ENCODE data around the gene NCL. TPM values are rescaled to one million over a fixed set of nuclear protein-coding genes. Genes with fewer than 3 reads are reported as not detected.

The NCL gene
- total and polyA plus RNA-seq, 2 of the 4 experiments (the other 2 are of a cell fraction), result 267 to 289 TPM

DNA sequence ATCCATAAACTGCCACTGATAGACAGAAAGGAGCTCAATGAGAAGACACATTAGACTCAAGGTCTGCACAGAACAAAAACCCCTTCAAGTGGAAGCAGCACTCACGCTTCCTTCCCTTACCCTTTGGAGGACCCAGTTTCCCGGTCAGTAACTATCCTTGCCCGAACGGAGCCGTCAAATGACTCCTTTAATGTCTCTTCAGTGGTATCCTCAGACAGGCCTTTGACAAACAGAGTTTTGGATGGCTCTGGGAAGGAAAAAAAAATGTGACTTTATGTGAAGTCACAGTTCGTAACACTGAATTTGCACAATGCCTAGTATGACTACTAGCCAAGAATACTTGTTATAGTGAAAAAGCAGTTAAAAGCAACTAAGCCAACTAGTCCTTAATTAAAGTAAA is 8.4 kb downstream of the NCL start:
- peaks cover 21 to 36% of the 10 kb centered on the region in 2 experiments for H3K79me1 ChIP-seq (ENCODE audit: low read depth in 1 of 2, low read length in 2 of 2)
- no peaks in the 10 kb centered on the region for H3K27me3 ChIP-seq (ENCODE audit: control insufficient read depth, insufficient read depth, low read length)
- H3K4ac ChIP-seq (ENCODE audit: low read depth, low read length), result no peak overlapping the region
- no peak overlapping the region for H2AK5ac ChIP-seq (ENCODE audit: low read depth, low read length)
- no peak for ATAC-seq (ENCODE audit: low read depth)
- H3K4me3 ChIP-seq (ENCODE audit: insufficient read depth, low read depth, low read length), result no peak overlapping the region
- H3K56ac ChIP-seq (ENCODE audit: extremely low read depth, insufficient read depth, low read length), result no peak overlapping the region
- 87% methylated on average over 3 of the region's 6 CpGs; no CpG with 5 or more reads in 1 of the 2 experiments for WGBS, 2 experiments (ENCODE audit: extremely low coverage in 2 of 2, insufficient read length in 1 of 2)
- H2BK5ac ChIP-seq (ENCODE audit: low read depth, low read length, poor library complexity, severe bottlenecking), result no peak overlapping the region
- POLR2A ChIA-PET (ENCODE audit: unreplicated experiment), result no interaction called here
- H2AK9ac ChIP-seq (replicated peaks; ENCODE audit: low read depth, low read length, poor library complexity), result no peak overlapping the region
- no peak overlapping the region for H2BK20ac ChIP-seq (ENCODE audit: low read depth, low read length)
- H4K5ac ChIP-seq (ENCODE audit: low read depth, low read length), result no peak overlapping the region
- H4K91ac ChIP-seq (ENCODE audit: insufficient read depth, low read depth, low read length), result no peak overlapping the region
- H3K18ac ChIP-seq (ENCODE audit: low read depth, low read length), result no peak overlapping the region
- H3K14ac ChIP-seq (replicated peaks; ENCODE audit: low read depth, low read length), result no peak overlapping the region
- no peak overlapping the region for H4K8ac ChIP-seq (ENCODE audit: low read depth in 2 of 2, low read length in 2 of 2)
- BruUV-seq (replicated peaks), result no TSS peak
- no peak overlapping the region for H3K9ac ChIP-seq (ENCODE audit: low read depth, low read length)
- DNase-seq, result no peak
- no peaks in the 10 kb centered on the region for H3K4me1 ChIP-seq (ENCODE audit: control insufficient read depth, insufficient read depth, low read length)
- no peak overlapping the region for H2BK120ac ChIP-seq (ENCODE audit: low read depth, low read length)
- H3K27ac ChIP-seq (ENCODE audit: insufficient read depth, low read length), result no peak overlapping the region
- TF ChIP-seq NFE2L2 (IDR thresholded peaks at IDR 0.05; ENCODE audit: low read depth, low read length) (no peak), CEBPB (IDR thresholded peaks at IDR 0.05; ENCODE audit: low read depth, low read length) (no peak), RAD21 (IDR thresholded peaks at IDR 0.05; ENCODE audit: low read length) (no peak), MXI1 (IDR thresholded peaks at IDR 0.05; ENCODE audit: borderline replicate concordance, low read depth, low read length) (no peak), POLR2A (IDR thresholded peaks at IDR 0.05; ENCODE audit: low read depth, low read length) (no peak), MAZ (IDR thresholded peaks at IDR 0.05; ENCODE audit: borderline replicate concordance, low read depth, low read length) (no peak), FOS (IDR thresholded peaks at IDR 0.05; ENCODE audit: low read depth, low read length) (no peak), RFX5 (IDR thresholded peaks at IDR 0.05; ENCODE audit: low read depth, low read length) (no peak), SMC3 (IDR thresholded peaks at IDR 0.05; ENCODE audit: low read depth, low read length) (no peak), MAFK (IDR thresholded peaks at IDR 0.05; ENCODE audit: low read depth, low read length) (no peak), BHLHE40 (IDR thresholded peaks at IDR 0.05; ENCODE audit: low read depth, low read length) (no peak), CHD1 (IDR thresholded peaks at IDR 0.05; ENCODE audit: low read depth, low read length) (no peak), RCOR1 (IDR thresholded peaks at IDR 0.05; ENCODE audit: insufficient replicate concordance, low read length) (no peak)
- TF ChIP-seq, protein P1, sequence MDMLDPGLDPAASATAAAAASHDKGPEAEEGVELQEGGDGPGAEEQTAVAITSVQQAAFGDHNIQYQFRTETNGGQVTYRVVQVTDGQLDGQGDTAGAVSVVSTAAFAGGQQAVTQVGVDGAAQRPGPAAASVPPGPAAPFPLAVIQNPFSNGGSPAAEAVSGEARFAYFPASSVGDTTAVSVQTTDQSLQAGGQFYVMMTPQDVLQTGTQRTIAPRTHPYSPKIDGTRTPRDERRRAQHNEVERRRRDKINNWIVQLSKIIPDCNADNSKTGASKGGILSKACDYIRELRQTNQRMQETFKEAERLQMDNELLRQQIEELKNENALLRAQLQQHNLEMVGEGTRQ (IDR thresholded peaks at IDR 0.05; ENCODE audit: low read depth, low read length), result no peak
- TF ChIP-seq, protein P2, sequence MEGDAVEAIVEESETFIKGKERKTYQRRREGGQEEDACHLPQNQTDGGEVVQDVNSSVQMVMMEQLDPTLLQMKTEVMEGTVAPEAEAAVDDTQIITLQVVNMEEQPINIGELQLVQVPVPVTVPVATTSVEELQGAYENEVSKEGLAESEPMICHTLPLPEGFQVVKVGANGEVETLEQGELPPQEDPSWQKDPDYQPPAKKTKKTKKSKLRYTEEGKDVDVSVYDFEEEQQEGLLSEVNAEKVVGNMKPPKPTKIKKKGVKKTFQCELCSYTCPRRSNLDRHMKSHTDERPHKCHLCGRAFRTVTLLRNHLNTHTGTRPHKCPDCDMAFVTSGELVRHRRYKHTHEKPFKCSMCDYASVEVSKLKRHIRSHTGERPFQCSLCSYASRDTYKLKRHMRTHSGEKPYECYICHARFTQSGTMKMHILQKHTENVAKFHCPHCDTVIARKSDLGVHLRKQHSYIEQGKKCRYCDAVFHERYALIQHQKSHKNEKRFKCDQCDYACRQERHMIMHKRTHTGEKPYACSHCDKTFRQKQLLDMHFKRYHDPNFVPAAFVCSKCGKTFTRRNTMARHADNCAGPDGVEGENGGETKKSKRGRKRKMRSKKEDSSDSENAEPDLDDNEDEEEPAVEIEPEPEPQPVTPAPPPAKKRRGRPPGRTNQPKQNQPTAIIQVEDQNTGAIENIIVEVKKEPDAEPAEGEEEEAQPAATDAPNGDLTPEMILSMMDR (conservative IDR thresholded peaks at IDR 0.05; ENCODE audit: low read depth, low read length), result no peak
- TF ChIP-seq, protein P3, sequence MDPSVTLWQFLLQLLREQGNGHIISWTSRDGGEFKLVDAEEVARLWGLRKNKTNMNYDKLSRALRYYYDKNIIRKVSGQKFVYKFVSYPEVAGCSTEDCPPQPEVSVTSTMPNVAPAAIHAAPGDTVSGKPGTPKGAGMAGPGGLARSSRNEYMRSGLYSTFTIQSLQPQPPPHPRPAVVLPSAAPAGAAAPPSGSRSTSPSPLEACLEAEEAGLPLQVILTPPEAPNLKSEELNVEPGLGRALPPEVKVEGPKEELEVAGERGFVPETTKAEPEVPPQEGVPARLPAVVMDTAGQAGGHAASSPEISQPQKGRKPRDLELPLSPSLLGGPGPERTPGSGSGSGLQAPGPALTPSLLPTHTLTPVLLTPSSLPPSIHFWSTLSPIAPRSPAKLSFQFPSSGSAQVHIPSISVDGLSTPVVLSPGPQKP (IDR thresholded peaks at IDR 0.05; ENCODE audit: borderline replicate concordance, low read depth, low read length), result no peak
- H3K9me1 ChIP-seq (ENCODE audit: insufficient read depth, low read length), result 0 out of 2 replicates have a peak, but pooled peaks cover 2% of the 10 kb centered on the region
- in situ Hi-C loops (cut with MboI; ENCODE audit: low sequenced_read_pairs), result loop anchor here (10.0 kb wide), 1 partner anchor 351 kb away; no protein-coding TSS in a partner anchor
- H3K36me3 ChIP-seq (ENCODE audit: control insufficient read depth, insufficient read depth, low read length), result peaks cover 68% of the 10 kb centered on the region
- dilution Hi-C loops (cut with HindIII; ENCODE audit: low sequenced_read_pairs, unreplicated experiment), result no loop called here
- no peak overlapping the region for H3K4me2 ChIP-seq (ENCODE audit: low read depth, low read length)
- H2BK15ac ChIP-seq (ENCODE audit: low read depth, low read length), result no peak overlapping the region
- CTCF ChIA-PET, result interaction anchor here (0.7 to 1.1 kb wide), 2 partner anchors 11 to 111 kb away, joined by 3 read pairs; no protein-coding TSS in a partner anchor
- no peak overlapping the region for H2AFZ ChIP-seq (replicated peaks; ENCODE audit: low read length, poor library complexity)
- intact Hi-C loops (cut with micrococcal nuclease), result loop anchor here (10.0 kb wide), 1 partner anchor 551 kb away; no protein-coding TSS in a partner anchor
- H4K20me1 ChIP-seq (ENCODE audit: insufficient read depth, low read length), result peaks cover 36% of the 10 kb centered on the region; the same call in 1 of the 2 replicates
- no peak overlapping the region for H3K23ac ChIP-seq (ENCODE audit: low read depth, low read length)
- no peaks in the 10 kb centered on the region for H3K9me3 ChIP-seq (ENCODE audit: control insufficient read depth, insufficient read depth, low read length)
